ENCODE measurements around the gene ZMAT1.
"Not testable (repeated sequence)": the region's sequence is repeated elsewhere in the genome, so short reads cannot be mapped to it uniquely, and the experiment has no call there.

ZMAT1 gene

GRCh38 chrX:101931488-101932248 lies at the start of gene ZMAT1:
ZMAT1 (minus strand) TSS chrX:101932027; CDS start chrX:101932008, 19 bp downstream.
- DNase-seq: peak; percentile 81 to 84

GRCh38 chrX:101977106-101977505 lies 45.3 kb upstream of the ZMAT1 start:
- DNase-seq: no peak

GRCh38 chrX:101973066-101973465 lies 41.2 kb upstream of the ZMAT1 start:
- DNase-seq: no peak

- DNase-seq: not testable (repeated sequence)
These were observed 33.2 kb upstream of the ZMAT1 start for GRCh38 chrX:101964923-101965539.

GRCh38 chrX:101958139-101958538 lies 26.3 kb upstream of the ZMAT1 start:
- DNase-seq: no peak

- DNase-seq: no peak
These were observed 25.3 kb upstream of the ZMAT1 start for GRCh38 chrX:101957174-101957573.

GRCh38 chrX:101956556-101956955 lies 24.7 kb upstream of the ZMAT1 start:
- no peak for DNase-seq

- DNase-seq: no peak
These were observed 18.8 kb upstream of the ZMAT1 start for GRCh38 chrX:101950581-101950980.

GRCh38 chrX:101932249-101932570 lies 383 bp upstream of the ZMAT1 start:
- no peak for DNase-seq

GRCh38 chrX:101931136-101931487 lies 715 bp downstream of the ZMAT1 start:
- no peak for DNase-seq

- no peak for DNase-seq
These were observed 6.1 kb downstream of the ZMAT1 start for GRCh38 chrX:101925733-101926132.

GRCh38 chrX:101918751-101919150 lies 13.1 kb downstream of the ZMAT1 start:
- DNase-seq: no peak

- DNase-seq: no peak
These were observed 25.6 kb downstream of the ZMAT1 start for GRCh38 chrX:101906136-101906796.

- no peak for DNase-seq
These were observed 26.8 kb downstream of the ZMAT1 start for GRCh38 chrX:101904996-101905395.
